Stimulated activated CD4-positive, alpha-beta T cell treated with anti-CD3 and anti-CD28 coated beads, Interleukin-2, amount 100 ng/mL, for 4 hours (primary cell): Measurements from ENCODE around the gene TMPRSS9.

Source experiments
- DNase-seq: peaks from one replicate; pipeline ENCODE4 v3.0.0-alpha.2; 2020; ENCODE audit warnings: low read depth

The TMPRSS9 gene

DNA sequence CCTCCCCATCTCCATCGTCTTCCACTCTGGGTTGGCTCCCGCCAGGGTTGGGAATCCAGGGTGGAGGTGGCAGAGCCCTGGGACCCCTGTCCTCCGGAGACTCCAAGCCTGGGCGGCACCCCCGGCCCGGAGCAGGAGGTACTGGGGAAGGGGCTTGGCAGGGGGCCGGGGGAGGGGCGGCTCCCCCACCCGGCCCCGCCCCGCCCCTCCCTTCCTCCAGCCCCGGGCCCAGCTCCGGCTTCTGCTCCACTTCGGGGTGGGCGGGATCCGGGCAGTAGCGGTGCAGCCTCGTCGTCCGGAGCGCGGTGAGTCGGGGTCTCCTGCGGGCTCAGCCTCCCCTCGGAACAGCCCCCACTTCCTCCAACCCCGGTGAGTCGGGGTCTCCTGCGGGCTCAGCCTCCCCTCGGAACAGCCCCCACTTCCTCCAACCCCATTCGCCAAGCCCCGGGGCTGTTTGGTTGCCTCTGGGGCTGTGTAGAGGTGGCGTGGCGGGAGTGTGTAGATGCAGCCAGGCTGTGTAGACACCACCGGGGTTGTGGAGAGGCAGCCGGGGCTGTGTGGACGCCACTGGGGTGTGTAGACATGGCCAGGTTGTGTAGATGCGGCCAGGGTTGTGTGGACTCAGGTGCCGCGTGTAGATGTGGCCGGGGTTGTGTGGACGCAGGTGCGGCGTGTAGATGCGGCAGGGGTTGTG lies at the start of gene TMPRSS9:
TSS of gene TMPRSS9 (plus strand) at position 274 of the 694 bp plus-strand sequence. CDS start 29,521 bp downstream, outside the sequence.
- no peak for DNase-seq

DNA sequence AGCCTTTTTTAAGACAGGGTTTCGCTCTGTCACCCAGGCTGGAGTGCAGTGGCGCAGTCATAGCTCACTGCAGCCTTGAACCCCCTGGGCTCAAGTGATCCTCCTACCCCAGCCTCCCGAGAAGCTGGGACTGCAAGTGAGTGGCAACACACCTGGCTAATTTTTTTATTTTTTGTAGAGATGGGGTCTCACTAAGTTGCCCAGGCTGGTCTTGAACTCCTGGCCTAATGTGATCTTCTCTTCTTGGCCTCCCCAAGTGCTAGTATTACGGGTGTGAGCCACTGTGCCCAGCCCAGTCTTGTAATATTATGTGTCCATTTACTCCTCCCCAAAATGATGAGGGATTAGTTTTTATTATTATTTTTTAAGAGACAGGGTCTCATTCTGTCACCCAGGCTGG lies 49.0 kb upstream of the TMPRSS9 start:
- DNase-seq = no peak

DNA sequence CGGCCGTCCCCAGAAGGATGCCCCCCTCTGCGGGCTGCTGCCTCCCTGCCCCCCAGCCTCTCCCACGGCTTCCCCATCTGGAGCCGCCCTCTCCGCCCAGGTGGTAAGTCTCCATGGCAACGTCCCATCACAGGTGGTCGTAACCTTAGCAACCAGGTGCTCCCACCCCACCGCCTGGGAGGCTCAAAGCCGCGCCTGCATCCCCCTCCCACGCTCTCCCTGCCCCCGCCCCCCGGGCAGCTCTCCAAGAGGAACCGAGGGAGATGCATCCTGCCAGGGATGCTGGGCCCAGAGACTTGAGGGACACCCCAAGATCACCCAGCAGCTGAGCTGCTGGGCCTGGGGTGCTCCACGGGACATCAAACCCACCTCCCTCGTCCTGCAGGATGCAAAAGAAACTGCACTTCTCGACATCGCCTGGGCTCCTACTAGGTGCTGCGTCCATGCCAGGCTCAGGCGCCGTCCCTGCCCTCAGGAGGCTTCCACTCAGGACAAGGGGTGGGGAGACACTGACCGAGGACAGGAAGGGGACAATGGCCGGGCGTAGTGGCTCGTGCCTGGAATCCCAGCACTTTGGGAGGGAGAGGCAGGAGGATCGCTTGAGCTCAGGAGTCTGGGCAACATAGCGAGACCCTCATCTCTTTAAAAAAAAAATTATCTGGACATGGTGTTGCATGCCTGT lies 47.1 kb upstream of the TMPRSS9 start:
- DNase-seq = no peak

DNA sequence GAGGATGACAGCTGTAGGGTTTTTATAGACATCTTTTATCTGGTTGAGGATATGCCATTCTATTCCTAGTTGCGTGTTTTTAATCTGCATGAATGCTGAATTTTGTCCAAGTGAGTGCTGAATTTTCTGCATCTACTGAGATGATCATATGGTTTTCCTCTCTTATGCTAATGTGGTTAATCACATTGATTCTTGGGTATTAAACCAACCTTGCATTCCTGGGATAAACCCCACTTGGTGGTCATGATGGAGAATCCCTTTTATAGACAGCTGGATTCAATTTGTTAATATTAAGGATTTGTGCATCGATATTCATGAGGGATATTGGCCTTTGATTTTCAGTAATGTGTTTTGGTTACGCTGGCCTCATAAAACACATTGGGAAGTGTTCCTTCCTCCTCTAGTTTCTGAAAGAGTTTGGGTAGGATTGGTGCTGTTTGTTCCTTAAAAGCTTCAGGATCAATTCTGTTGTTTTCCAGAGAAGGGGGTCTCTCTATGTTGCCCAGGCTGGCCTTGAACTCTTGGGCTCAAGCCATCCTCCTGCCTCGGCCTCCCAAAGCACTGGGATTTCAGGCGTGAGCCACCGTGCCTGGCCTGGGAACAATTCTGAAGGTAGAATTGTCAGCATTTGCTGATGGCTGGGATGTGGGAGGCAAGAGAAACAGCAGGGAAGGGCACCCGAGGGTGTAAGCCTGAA lies 44.8 kb upstream of the TMPRSS9 start:
- DNase-seq = no peak

DNA sequence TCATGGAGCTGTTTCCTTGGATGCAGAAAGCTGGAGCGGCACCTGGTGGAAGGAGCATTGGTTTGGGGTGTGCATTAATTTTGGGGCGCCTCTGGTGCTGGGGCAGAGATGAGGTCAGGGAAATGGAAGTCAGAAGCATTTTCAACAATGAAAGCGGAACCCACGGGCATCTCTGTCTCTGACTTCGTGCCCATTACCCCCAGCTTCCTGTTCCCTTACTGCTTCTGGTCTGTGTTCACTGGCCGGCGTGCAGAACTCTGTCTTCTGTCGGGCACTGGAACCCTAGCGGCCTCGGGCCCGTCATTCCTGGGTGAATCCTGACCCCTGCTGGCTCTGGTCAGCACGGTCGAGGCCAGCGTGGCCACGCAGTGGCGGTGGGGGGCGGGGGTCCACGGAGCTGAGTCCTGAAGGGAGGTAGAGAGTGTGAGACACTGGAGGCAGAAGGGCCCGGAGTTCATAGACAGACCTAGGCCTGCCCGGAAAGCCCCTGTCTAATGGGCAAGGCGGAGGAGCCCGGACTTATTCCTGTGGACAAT lies 44.2 kb upstream of the TMPRSS9 start:
- DNase-seq = no peak

DNA sequence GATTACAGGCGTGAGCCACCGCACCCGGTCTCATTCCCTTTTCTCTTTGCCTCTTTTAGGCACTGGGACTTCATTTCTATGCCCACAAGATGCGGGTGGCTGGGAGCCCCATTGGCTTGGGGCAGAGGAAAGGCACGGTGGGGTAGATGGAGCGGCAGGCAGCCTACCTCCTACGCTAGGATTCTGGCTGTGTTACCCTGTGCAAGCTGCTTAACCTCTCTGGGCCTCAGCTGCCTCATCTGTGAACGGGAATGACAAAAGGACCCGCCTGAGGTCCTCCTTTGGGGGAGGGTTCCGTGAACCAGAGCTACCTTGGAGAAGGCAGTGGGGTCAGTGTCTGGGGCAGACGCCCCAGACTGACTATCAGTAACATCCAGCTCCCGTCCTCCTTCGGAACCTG lies 42.8 kb upstream of the TMPRSS9 start:
- DNase-seq = no peak

DNA sequence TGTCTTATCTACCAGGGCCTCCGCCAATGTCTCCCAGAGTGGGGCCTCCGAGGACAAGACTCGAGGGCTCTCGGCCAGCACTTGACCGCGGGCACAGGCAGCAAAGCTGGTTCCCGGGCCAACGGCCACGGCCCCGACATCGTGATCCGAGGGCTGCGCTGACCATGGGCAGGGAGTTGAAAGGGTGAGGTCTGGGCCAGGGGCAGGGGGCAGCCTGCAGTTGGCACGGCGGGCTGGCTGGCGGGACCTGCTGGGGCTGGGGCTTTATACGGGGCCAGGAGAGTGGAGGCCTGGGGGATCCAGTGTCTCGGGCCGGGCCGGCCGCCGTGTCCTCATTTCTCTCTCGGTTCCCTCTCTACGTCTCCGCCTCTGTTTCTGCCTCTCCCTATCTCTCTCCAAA lies 42.3 kb upstream of the TMPRSS9 start:
- DNase-seq = no peak

DNA sequence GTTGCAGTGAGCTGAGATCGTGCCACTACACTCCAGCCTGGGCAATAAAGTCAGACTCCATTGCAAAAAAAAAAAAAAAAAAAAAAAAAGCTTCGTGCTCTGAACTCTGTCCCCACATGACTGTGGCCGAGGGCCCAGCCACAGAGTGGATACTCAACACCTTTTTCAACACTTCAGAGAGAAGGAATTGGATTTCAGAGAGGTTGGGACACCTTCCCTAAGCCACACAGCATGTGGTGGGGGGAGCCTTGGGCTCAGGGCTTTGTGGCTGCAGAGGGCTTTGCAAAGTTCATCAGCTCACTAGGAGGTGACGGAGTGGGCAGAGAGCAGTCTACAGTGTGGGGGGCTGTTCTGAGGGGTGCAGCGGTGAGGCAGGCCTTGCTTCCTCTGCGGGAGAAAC lies 41.1 kb upstream of the TMPRSS9 start:
- no peak for DNase-seq

GRCh38 chr19:2319551-2319950 lies 40.5 kb upstream of the TMPRSS9 start:
- DNase-seq = no peak

GRCh38 chr19:2320049-2320448 lies 40.0 kb upstream of the TMPRSS9 start:
- no peak for DNase-seq

DNA sequence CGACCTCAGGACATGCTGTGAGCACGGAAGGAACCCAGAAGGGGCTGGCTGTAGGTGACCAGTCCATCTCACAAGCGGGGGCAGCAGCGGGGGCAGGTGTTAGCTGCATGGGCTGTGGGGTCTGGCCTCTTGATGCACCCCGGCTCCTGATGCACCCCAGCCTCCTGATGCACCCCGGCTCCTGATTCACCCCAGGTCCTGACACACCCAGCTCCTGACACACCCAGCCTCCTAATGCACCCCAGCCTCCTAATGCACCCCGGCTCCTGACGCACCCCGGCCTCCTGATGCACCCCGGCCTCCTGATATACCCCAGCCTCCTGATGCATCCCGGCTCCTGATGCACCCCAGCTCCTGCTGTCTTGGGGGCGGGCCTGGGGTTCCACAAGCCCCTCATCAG lies 39.1 kb upstream of the TMPRSS9 start:
- DNase-seq = no peak

DNA sequence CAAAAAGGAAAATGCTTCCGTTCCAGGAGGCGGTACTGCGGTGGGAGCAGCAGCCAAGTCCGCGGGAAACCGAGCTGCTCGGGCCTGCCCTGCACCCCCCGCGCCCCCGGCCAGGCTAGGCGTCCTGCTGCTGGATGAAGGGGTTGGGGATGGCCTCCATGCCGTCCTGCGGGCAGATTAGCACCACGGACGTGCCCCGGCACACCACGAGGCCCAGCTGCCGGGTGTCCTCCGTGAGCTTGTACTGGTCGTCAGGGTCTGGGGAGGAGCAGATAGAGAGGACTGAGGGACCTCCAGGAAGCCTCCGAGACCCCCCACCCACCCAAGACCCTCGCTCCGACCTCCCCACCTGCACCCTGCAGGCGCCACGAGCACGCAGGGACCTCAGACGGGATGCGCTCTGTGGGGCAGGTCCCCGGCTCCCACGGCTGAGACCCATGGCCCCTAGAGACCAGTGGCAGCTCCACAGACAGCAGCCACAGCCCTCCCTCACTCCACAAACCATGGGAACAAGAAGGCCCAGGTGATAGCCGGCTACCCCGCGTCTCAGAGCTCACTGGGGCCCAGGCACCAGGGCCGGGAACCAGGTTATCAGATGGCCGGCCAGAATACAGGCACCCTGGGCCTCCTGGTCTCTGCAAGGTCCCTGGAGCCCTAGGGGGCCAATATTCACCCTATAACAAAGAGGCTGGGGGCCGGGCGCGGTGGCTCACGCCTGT lies 38.3 kb upstream of the TMPRSS9 start:
- DNase-seq = no peak

DNA sequence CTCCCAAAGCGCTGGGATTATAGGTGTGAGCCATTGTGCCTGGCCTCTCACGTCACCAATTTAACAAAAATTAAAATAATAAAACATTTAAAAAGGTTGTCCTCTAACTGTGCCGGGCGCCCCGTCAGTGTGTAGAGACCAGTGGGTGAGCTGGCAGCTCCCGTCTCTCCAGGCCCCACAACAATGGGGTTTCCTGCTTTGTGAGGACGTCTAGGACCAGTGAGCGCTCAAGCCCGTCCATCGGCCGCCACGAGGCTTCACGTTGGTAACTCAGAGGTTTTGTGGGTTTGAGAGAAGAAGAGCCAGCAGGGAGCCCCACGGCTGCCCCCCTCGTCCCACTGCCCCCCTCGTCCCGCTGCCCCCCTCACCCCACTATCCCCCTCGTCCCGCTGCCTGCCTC lies 36.4 kb upstream of the TMPRSS9 start:
- DNase-seq = no peak

GRCh38 chr19:2324220-2324948 lies 35.7 kb upstream of the TMPRSS9 start:
- DNase-seq = no peak

- DNase-seq = no peak
These were observed 34.6 kb upstream of the TMPRSS9 start for GRCh38 chr19:2325281-2326046.

GRCh38 chr19:2326699-2327360 lies 33.2 kb upstream of the TMPRSS9 start:
- DNase-seq = no peak

GRCh38 chr19:2327773-2328400 lies 32.2 kb upstream of the TMPRSS9 start:
- peak; percentile 63 for DNase-seq

DNA sequence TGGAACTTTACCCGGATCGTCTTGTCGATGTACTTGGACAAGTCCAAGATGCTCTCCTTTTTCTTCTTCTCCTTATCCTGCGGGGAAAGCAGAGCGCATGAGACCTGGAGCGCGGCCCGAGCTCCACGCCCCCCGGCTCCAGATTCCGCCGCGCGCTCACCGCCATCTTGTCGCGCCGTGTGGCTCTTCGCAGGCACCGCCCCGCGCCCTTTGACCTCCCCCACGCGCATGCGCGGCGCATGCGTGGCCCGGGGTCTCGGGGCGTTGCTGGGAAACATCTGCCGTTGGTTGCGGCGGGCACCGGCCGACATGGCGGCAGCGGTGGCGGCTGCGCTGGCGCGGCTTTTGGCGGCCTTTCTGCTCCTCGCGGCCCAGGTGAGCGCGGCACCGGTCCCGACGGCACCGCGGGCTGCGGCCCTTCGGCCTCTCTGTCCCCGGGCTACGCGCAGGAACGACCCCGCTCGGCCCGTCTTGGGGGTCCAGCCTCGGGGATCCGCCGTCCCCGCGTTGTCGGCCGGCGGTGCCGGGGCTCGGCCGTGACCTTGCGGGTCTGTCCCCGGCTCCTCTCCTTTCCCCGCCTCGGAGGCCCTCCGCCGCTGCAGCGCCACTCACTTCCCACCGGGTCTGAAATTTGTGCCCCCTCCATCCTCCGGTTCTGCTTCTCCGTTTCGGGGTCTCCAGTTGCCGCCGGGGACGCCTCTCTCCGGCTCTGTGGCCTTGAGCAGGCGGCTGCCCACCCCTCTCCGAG lies 31.5 kb upstream of the TMPRSS9 start, which contains the start of the genes LSM7 and SPPL2B:
TSS of gene LSM7 (minus strand) at position 186 of the 748 bp plus-strand sequence. CDS start at position 166, 20 bp downstream.
TSS of gene SPPL2B (plus strand) at position 284 of the 748 bp plus-strand sequence. CDS start at position 310, 26 bp downstream.
- DNase-seq = peak; percentile 90

DNA sequence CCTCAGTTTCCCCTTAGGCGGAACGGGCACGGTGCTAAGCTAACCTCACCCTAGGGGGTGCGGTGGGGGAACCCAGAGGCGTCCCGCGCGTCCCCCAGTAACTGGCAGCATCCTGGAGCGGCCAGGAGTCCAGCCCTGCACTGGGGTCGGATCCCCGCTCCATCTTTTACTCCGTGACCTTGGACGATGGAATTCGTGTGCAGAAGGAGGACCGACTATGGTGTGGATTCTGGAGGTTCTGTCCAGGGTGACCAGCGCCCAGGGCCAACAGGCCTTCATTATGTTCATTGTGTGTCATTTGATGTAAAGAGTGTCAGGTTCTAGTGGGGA lies 31.0 kb upstream of the TMPRSS9 start:
- DNase-seq = no peak
